GM15510 (cell line): ENCODE measurements around the gene FUT2.

Experiments used
- POLR2A ChIP-seq: IDR thresholded peaks from 3 replicates; pipeline ENCODE4 v1.6.1; 2011; ENCODE audit warnings: borderline replicate concordance; ENCODE audit not compliant: insufficient read length; ENCODE audit errors: extremely low read depth

FUT2 gene

DNA sequence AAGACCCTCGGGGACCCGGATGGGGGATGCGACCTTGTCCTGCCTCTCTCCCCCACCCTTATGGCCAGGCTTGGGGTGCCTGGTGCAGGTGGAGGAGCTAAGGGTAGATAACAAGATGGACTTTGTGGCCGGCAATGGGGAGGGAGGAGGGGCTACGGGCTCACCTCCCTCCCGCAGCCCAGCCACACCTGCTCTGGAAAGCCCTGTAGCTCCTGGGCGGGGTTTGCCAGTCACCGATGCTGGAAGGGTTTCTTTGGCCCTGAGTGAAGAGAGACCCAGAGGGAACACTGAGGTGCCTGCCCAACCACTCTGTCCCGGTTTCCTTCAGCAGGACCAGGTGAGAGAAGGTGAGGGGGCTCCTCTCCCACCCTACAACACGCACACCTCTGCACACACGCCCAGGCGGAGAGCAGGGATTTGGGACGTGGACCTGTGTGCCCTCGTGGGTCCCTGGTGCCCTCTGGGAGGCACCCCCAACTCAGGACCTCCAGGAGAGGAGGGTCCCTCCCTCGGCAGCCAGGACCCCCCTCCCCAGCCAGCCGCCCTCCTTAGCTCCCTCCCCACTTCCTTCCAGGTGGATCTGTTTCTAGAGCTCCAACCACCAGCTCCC is at the start of gene FUT2:
Gene FUT2 (plus strand): TSS at position 229 of the 610 bp plus-strand sequence. CDS start 6,986 bp downstream, outside the sequence.
- TF ChIP-seq POLR2A: no peak

DNA sequence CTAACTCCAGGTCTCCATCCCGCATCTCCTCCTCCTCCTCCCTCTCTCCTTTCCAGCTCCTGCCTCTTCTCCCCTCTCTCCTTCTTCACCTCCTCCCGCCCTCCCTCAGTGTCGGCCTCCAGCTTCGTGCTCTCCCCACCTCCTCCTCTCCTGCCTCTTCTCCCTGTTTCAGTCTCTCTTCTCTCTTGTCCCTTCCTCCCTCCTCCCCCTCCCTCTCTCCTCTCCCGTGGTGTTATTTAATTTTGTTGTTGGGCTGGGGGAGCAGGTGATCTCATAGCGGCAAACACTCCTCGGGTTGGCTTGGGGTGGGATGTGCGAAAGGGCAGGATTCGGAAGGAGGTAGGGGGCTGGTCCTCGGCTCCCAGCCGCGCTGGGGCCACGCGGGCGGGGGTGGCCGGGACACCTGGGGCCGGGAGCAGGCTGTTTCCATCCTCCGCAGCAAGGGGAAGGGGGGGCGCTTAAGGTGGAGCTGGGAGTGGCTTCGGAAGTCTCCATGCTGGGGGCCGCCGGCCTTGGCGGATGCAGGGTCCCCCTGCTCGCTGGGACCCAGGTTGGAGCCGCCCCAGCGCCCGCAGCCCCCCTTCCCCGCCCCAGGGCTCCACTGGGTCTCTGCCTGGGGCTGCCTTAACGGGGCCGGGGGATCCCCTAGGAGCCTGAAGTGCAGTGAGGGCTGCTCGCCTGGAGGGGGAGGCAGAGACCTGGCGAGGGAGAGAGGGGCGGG is 49.6 kb upstream of the FUT2 start, which contains the start of gene CA11:
Gene CA11 (minus strand): TSS at position 187 of the 721 bp plus-strand sequence. CDS start 555 bp downstream, outside the sequence.
- TF ChIP-seq POLR2A: no peak

- no peak for TF ChIP-seq POLR2A
These were observed 49.0 kb upstream of the FUT2 start for GRCh38 chr19:48646722-48647216.

- TF ChIP-seq POLR2A: no peak
These were observed 47.6 kb upstream of the FUT2 start for GRCh38 chr19:48648134-48648533.

- TF ChIP-seq POLR2A: no peak
These were observed 44.6 kb upstream of the FUT2 start for GRCh38 chr19:48650974-48651682.

DNA sequence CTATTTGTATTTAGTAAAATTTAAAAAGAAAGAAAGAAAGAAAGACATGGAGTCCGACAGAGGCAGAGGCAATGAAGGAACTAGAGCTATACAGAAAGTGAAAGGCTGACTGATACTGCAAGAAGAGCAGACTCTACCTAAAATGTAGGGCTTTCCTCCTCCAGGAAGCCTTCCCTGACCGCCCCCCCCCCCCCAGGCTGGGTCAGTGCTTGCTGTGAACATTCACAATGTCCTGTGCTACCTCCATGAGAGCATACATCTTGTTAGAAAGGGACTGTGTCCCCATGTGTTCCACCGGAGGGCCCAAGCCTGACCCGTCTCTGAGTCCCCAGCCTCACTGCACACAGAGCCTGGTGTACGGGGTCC is 44.1 kb upstream of the FUT2 start:
- TF ChIP-seq POLR2A: no peak

DNA sequence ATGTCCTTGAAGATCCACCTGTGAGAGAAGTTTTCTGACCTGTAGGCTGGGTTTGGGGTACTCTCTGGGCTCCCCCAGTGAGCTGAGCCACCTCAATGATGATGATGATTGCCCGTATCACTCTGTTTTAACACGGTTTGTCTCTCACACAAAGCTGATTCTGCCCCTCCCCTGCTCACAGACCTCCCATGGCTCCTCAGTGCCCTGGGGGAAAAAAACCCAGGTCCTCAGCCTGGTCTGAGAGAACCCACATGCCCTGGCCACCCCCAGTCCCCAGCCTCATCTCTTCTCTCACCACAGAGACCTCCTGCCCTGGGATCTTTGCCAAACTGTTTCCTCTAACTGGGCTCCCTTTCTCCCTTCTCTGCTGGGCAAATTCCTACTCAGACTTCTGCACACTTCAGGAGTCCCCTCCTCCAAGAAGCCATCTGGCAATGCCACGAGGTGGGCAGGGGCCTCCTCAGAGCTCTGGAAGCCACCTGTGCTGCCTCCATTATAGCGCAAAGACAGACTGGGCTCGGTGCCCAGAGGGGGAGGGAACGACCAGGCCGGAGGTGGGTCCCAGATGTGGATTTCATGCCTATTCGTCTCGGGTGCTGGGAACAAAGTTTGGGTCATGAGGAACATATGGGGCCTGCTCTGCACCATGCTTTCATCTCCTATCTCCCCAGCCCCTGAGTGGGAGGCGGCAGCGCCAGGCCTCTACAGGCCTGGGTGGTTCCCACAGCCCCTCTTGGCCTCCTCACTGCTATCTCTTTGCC is 41.3 kb upstream of the FUT2 start:
- TF ChIP-seq POLR2A: no peak

DNA sequence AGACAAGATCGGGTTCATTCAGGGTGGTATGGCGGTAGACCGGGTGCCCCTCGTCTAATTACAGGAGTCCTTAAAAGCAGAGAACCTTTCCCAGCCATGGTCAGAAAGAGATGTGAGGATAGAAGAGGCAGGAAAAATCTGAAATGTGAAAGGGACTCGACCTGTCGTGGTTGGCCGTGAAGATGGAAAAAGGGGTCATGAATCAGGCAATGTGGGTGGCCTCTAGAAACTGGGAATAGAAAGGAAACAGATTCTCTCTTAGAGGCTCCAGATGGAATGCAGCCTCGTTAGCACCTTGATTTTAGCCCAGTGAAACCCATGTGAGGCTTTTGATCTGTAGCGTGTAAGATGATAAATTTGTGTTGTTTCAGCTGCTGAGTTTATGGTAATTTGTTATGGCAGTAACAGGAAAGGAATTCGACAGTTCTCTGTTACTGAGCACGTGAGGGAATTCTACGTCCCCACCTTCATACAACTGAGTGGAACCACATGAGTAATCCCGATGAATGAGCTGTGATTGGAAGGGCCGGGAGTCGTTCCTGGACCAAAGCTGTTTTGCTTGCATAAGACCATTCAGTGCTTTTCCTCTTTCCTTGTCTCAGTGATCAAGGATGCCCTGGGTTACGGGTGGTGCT is 38.8 kb upstream of the FUT2 start:
- TF ChIP-seq POLR2A: no peak

- no peak for TF ChIP-seq POLR2A
These were observed 37.3 kb upstream of the FUT2 start for GRCh38 chr19:48658483-48658882.

DNA sequence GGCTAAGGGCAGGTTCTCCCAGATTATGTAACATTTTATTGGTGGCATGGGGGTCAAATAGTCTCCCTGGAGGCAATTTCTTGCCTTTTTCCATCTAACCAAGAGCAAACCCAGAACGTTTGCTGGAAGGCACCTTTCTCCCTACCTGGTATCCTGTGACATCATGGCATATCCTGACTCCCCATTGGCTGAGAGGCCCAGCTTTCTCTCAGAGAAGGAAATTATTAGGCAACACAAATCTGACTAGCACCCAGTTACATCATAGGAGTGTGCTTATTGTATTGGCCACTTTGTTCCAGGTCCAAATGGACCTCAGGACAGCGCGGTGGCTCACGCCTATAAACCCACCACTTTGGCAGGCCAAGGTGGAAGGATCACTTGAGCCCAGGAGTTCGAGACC is 36.0 kb upstream of the FUT2 start:
- no peak for TF ChIP-seq POLR2A

GRCh38 chr19:48660852-48661710 is 34.7 kb upstream of the FUT2 start:
- no peak for TF ChIP-seq POLR2A

GRCh38 chr19:48661711-48662090 is 34.1 kb upstream of the FUT2 start:
- no peak for TF ChIP-seq POLR2A

DNA sequence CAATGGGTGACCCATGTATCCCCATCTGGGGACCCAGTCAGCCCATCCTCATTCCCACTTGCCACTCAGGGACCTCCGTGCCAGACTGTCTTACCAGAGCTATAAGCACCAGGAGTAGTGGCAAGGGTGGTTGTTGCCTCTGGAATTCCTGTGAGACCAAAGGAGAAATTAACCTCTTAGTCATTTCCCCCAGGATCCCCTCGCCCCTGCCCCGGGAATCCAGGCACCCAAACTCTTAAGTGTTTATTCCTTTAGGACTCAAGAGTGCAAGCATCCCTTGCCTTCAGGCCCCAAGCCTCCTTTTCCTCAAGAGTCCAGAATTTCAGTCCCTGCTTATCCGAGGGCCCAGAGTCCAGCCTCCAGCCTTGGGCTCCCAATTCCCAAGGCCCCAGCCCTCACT is 32.1 kb upstream of the FUT2 start:
- no peak for TF ChIP-seq POLR2A
